GM13976 (cell line): ENCODE measurements around the gene PSMA5.
"Not testable (repeated sequence)": the region's sequence is repeated elsewhere in the genome, so short reads cannot be mapped to it uniquely, and the experiment has no call there.

Experiments
- DNase-seq: peaks from one replicate; pipeline ENCODE4 v3.0.0; 2012; ENCODE audit warnings: low spot score
- CTCF ChIP-seq: IDR thresholded peaks from 2 replicates; pipeline ENCODE4 v1.5.1; 2012; ENCODE audit warnings: borderline replicate concordance, mild to moderate bottlenecking; ENCODE audit not compliant: insufficient read depth; ENCODE audit errors: extremely low read depth, missing control alignments, control extremely low read depth
- in situ Hi-C: fragments of 300-500 bp; cut with MboI; formaldehyde crosslinking; loops from one replicate; pipeline ENCODE4 v1.12.0; 2022; ENCODE audit warnings: low sequenced_read_pairs, mixed read lengths, inconsistent platforms; ENCODE audit not compliant: unreplicated experiment

The PSMA5 gene

GRCh38 chr1:109396871-109397580 lies 29.2 kb downstream of the PSMA5 start:
- no peak for TF ChIP-seq CTCF
- DNase-seq, result no peak
- in situ Hi-C loops, result loop anchor here (5.0 kb wide), 1 partner anchor 120 kb away; no protein-coding TSS in a partner anchor

- no peak for TF ChIP-seq CTCF
- no peak for DNase-seq
- in situ Hi-C loops, result loop anchor here (5.0 kb wide), 1 partner anchor 119 kb away; no protein-coding TSS in a partner anchor
These were observed 29.8 kb downstream of the PSMA5 start for GRCh38 chr1:109396513-109396839.

GRCh38 chr1:109395602-109396512 lies 30.4 kb downstream of the PSMA5 start:
- DNase-seq, result no peak

DNA sequence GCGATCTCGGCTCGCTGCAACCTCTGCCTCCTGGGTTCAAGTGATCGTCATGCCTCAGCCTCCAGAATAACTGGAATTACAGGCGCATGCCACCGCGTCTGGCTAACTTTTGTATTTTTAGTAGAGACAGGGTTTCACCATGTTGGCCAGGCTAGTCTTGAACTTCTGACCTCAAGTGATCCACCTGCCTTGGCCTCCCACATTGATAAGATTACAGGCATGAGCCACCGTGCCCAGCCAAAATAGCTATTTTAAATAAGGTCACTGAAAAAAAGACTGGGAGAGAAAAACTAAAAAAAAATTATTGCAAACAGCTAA lies 31.0 kb downstream of the PSMA5 start:
- in situ Hi-C loops, result loop anchor here (5.0 kb wide), 1 partner anchor 118 kb away; no protein-coding TSS in a partner anchor
- DNase-seq, result not testable (repeated sequence)

More at GRCh38 chr1:109395602-109396512, 30.4 kb downstream of the PSMA5 start:
- in situ Hi-C loops, result loop anchor here (5.0 kb wide), 1 partner anchor 119 kb away; no protein-coding TSS in a partner anchor
- no peak for TF ChIP-seq CTCF

DNA sequence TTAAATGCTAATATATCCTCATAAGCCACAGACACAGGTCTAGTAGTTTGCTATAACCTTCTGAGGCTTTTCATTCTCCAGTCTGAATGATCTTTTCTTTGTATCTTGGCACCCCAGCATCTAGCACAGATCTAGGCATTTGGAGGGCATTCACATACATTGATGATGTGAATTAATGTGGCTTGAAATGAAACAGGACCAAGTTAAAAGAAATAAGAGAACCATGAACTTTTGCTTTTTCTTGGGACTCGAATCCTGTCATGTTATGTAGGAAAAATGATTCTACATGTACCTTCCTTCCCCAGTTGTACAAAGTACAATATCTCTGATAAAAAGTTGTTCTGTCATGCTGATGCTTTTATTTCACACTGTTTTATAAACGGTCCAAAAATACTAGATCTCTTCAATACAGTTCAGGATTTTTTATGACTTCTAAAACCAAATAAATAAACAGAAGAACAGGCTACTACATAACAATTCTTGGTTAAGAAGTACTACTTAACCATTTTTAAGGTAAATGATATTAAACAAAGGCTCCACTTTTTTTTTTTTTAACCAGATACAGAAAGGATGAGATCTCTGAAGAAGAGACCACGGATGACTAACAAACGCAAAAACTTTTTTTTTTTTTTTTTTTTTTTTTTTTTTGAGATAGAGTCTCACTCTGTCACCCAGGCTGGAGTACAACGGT lies 31.5 kb downstream of the PSMA5 start:
- TF ChIP-seq CTCF, result no peak
- in situ Hi-C loops, result loop anchor here (5.0 kb wide), 1 partner anchor 117 kb away; no protein-coding TSS in a partner anchor
- DNase-seq, result no peak

DNA sequence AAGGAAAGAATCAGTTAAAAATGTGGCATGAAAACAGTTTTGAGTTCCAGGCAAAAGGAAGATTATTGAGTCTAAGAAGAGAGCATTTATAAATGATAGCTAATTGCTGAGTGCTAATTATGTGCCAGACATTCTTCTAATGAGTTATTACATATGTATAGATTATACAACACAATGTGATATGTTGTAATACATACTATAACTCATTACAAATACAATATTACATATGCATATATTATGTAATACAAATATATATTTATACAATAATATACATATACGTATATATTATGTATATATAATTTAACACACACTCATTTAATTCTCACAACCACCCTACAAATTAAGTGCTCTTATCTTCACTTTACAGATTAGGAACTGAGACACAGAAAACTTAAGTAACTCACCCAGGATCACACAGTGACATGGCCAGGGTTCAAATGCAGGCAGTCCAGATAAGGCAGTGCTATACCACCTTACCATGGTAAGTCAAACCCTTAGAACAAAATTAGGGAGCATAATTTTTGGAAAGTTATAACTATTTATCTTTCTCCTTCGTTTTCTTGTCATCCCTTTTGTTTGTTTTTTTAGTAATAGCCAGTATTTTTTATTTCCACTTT lies 32.5 kb downstream of the PSMA5 start:
- in situ Hi-C loops, result no loop called here
- no peak for TF ChIP-seq CTCF
- DNase-seq, result no peak
